Neural cell (in vitro differentiated cells): ENCODE data around the gene SULT1C2. TPM values are rescaled to one million over a fixed set of nuclear protein-coding genes. Genes with fewer than 3 reads are reported as not detected.

Source experiments
- H2AFZ ChIP-seq: fragments of 200-600, 300-800 bp; sonication (generic), shearing (Covaris generic); 2 replicates; pipeline ENCODE4 v1.6.0; 2014; ENCODE audit warnings: low read depth, mild to moderate bottlenecking, antibody characterized with exemption, low read length, moderate library complexity
- H3F3A ChIP-seq: fragments of 200-600 bp; shearing (Covaris generic); 2 replicates; pipeline ENCODE4 v1.6.1; 2016; ENCODE audit warnings: mild to moderate bottlenecking, moderate library complexity, mixed read lengths, antibody characterized with exemption, low read length; ENCODE audit not compliant: insufficient read depth, poor library complexity, severe bottlenecking
- H3K27ac ChIP-seq: fragments of 200-600, 300-800 bp; sonication (generic), shearing (Covaris generic); 2 replicates; pipeline ENCODE4 v1.5.1; 2014; ENCODE audit warnings: mild to moderate bottlenecking, low read length, moderate library complexity
- H3K27me3 ChIP-seq: fragments of 300-800, 200-600 bp; sonication (generic), shearing (Covaris generic); 2 replicates; pipeline ENCODE4 v1.6.0; 2014; ENCODE audit warnings: mild to moderate bottlenecking, low read depth, low read length, moderate library complexity; ENCODE audit not compliant: insufficient read depth
- H3K36me3 ChIP-seq: fragments of 300-800, 200-600 bp; sonication (generic), shearing (Covaris generic); 2 replicates; pipeline ENCODE4 v1.5.1; 2014; ENCODE audit warnings: mild to moderate bottlenecking, antibody characterized with exemption, low read length, moderate library complexity; ENCODE audit not compliant: insufficient read depth
- H3K4me2 ChIP-seq: fragments of 300-800, 200-600 bp; sonication (generic), shearing (Covaris generic); 2 replicates; pipeline ENCODE4 v1.6.0; 2014; ENCODE audit warnings: mild to moderate bottlenecking, low read length
- H3K4me3 ChIP-seq: fragments of 300-800, 200-600 bp; sonication (generic), shearing (Covaris generic); 2 replicates; pipeline ENCODE4 v1.5.1; 2014; ENCODE audit warnings: mild to moderate bottlenecking, low read length, moderate library complexity
- H3K79me2 ChIP-seq: fragments of 200-600 bp; shearing (Covaris generic); replicated peaks from 2 replicates; pipeline ENCODE4 v1.6.0; 2014; ENCODE audit warnings: mild to moderate bottlenecking, low read length, moderate library complexity; ENCODE audit not compliant: insufficient read depth
- H3K9ac ChIP-seq: fragments of 300-800, 200-600 bp; sonication (generic), shearing (Covaris generic); 2 replicates; pipeline ENCODE4 v1.6.1; 2016; ENCODE audit warnings: mild to moderate bottlenecking, low read length, mixed read lengths
- H3K9me2 ChIP-seq: fragments of 200-600 bp; shearing (Covaris generic); 2 replicates; pipeline ENCODE4 v1.6.1; 2016; ENCODE audit warnings: mild to moderate bottlenecking, low read length, mixed read lengths; ENCODE audit not compliant: insufficient read depth
- H3K9me3 ChIP-seq: fragments of 200-600, 300-800 bp; sonication (generic), shearing (Covaris generic); 2 replicates; pipeline ENCODE4 v1.6.1; 2016; ENCODE audit warnings: mild to moderate bottlenecking, mixed run types, low read length, moderate library complexity, mixed read lengths
- H4K20me1 ChIP-seq: fragments of 200-600 bp; shearing (Covaris generic); 2 replicates; pipeline ENCODE4 v1.6.1; 2016; ENCODE audit warnings: mild to moderate bottlenecking, mixed run types; ENCODE audit not compliant: insufficient read depth
- CTCF ChIP-seq: fragments of 450-650 bp; IDR thresholded peaks from 2 replicates; pipeline ENCODE4 v1.5.1; 2014; ENCODE audit warnings: antibody characterized with exemption, mild to moderate bottlenecking, moderate library complexity; ENCODE audit not compliant: poor library complexity, severe bottlenecking
- EP300 ChIP-seq: fragments of 450-650 bp; conservative IDR thresholded peaks from 2 replicates; pipeline ENCODE4 v1.6.1; 2014; ENCODE audit warnings: antibody characterized with exemption, mild to moderate bottlenecking, moderate library complexity; ENCODE audit not compliant: poor library complexity, severe bottlenecking
- EZH2 ChIP-seq: fragments of 200-600, 300-800 bp; shearing (Covaris generic), sonication (generic); IDR thresholded peaks from 2 replicates; pipeline ENCODE4 v1.6.1; 2014; ENCODE audit warnings: antibody characterized with exemption, low read length, borderline replicate concordance, mild to moderate bottlenecking; ENCODE audit not compliant: insufficient read depth, poor library complexity, severe bottlenecking
- MXI1 ChIP-seq: fragments of 450-650 bp; conservative IDR thresholded peaks from 2 replicates; pipeline ENCODE4 v1.6.1; 2014; ENCODE audit warnings: antibody characterized with exemption, mild to moderate bottlenecking; ENCODE audit not compliant: poor library complexity, severe bottlenecking
- POLR2AphosphoS5 ChIP-seq: IDR thresholded peaks from 2 replicates; pipeline ENCODE4 v1.6.1; 2012
- RAD21 ChIP-seq: fragments of 450-650 bp; conservative IDR thresholded peaks from 2 replicates; pipeline ENCODE4 v1.6.1; 2014; ENCODE audit warnings: antibody characterized with exemption, mild to moderate bottlenecking, moderate library complexity
- REST ChIP-seq: IDR thresholded peaks from 2 replicates; pipeline ENCODE4 v1.6.1; 2012; ENCODE audit warnings: borderline replicate concordance
- SMC3 ChIP-seq: fragments of 450-650 bp; conservative IDR thresholded peaks from 2 replicates; pipeline ENCODE4 v1.6.1; 2014; ENCODE audit warnings: antibody characterized with exemption, mild to moderate bottlenecking, moderate library complexity; ENCODE audit not compliant: poor library complexity
- TAF1 ChIP-seq: IDR thresholded peaks from 2 replicates; pipeline ENCODE4 v1.6.1; 2012; ENCODE audit warnings: low read depth
- polyA plus RNA-seq: library from polyadenylated mRNA; depleted of rRNA; stranded (reverse); fragments of >200 nt; gene quantifications from 2 replicates; pipeline ENCODE4 v1.2.3, GENCODE V29; 2014

The SULT1C2 gene
- polyA plus RNA-seq, 1 donor from 2014 or later, result not detected

- Histone ChIP-seq H3F3A (no peaks in the 10 kb centered on the region), H3K36me3 (no peaks in the 10 kb centered on the region), H3K27me3 (no peaks in the 10 kb centered on the region), H3K27ac (no peak overlapping the region), H2AFZ (no peak overlapping the region), H3K79me2 (no peaks in the 10 kb centered on the region), H3K9me2 (no peaks in the 10 kb centered on the region), H4K20me1 (no peaks in the 10 kb centered on the region), H3K4me3 (no peak overlapping the region), H3K4me2 (no peak overlapping the region), H3K9ac (no peak overlapping the region), H3K9me3 (no peaks in the 10 kb centered on the region)
- no peak for TF ChIP-seq TAF1
- TF ChIP-seq EP300, result no peak
- TF ChIP-seq RAD21, result no peak
- TF ChIP-seq REST, result no peak
- TF ChIP-seq EZH2, result no peak
- TF ChIP-seq CTCF, result no peak
- TF ChIP-seq SMC3, result no peak
- TF ChIP-seq MXI1, result no peak
- no peak for TF ChIP-seq POLR2AphosphoS5
These were observed 31.7 kb downstream of the SULT1C2 start for GRCh38 chr2:108320326-108320922.

GRCh38 chr2:108323619-108324018 is 34.9 kb downstream of the SULT1C2 start:
- Histone ChIP-seq H3K4me3 (no peak overlapping the region), H3K27me3 (no peaks in the 10 kb centered on the region), H3K27ac (no peak overlapping the region), H3K4me2 (no peak overlapping the region), H3K9me2 (no peaks in the 10 kb centered on the region), H3K79me2 (no peaks in the 10 kb centered on the region), H2AFZ (no peak overlapping the region), H3K9me3 (no peaks in the 10 kb centered on the region), H4K20me1 (no peaks in the 10 kb centered on the region), H3K9ac (no peak overlapping the region), H3K36me3 (no peaks in the 10 kb centered on the region), H3F3A (no peaks in the 10 kb centered on the region)
- TF ChIP-seq MXI1 (no peak), RAD21 (no peak), EP300 (no peak), REST (no peak), EZH2 (no peak), POLR2AphosphoS5 (no peak), SMC3 (no peak), TAF1 (no peak), CTCF (no peak)
